Measurements from ENCODE around the gene CYB561D2. TPM values are rescaled to one million over a fixed set of nuclear protein-coding genes. Genes with fewer than 3 reads are reported as not detected.

The CYB561D2 gene
- total and polyA plus RNA-seq, 8 donors, result 8.5 to 28.3 (median 11.2) TPM

DNA sequence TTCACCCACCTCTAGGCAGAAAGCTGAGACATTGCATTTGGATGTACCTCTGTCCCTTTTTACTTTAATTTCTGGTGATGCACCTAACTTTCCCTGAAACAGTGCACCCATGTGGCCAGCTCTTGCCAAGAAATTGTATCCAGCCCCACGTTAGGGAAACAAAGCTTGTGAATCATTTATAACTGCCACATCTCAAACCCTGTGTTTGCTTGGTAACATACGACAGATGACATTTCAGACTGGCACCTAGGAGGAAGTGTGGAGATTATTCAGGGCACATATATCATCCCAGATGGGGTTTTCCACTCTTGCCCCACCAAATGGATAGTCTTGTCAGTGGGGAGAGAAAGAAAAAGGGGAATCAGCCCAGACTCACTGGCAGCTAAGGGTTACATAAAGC, 2.1 kb downstream of the CYB561D2 start:
- H3K4me1 ChIP-seq, result peaks cover 43 to 83% of the 10 kb centered on the region in 2 donors
- intact Hi-C loops (cut with DNase I), result no loop called here
- ATAC-seq, result no peak
- no peak overlapping the region for H3K4me3 ChIP-seq
- no peaks in the 10 kb centered on the region for H3K27me3 ChIP-seq
- TF ChIP-seq, protein P1, sequence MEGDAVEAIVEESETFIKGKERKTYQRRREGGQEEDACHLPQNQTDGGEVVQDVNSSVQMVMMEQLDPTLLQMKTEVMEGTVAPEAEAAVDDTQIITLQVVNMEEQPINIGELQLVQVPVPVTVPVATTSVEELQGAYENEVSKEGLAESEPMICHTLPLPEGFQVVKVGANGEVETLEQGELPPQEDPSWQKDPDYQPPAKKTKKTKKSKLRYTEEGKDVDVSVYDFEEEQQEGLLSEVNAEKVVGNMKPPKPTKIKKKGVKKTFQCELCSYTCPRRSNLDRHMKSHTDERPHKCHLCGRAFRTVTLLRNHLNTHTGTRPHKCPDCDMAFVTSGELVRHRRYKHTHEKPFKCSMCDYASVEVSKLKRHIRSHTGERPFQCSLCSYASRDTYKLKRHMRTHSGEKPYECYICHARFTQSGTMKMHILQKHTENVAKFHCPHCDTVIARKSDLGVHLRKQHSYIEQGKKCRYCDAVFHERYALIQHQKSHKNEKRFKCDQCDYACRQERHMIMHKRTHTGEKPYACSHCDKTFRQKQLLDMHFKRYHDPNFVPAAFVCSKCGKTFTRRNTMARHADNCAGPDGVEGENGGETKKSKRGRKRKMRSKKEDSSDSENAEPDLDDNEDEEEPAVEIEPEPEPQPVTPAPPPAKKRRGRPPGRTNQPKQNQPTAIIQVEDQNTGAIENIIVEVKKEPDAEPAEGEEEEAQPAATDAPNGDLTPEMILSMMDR (IDR thresholded peaks at IDR 0.05), result no peak
- H3K9me3 ChIP-seq, result no peaks in the 10 kb centered on the region
- peaks cover 4 to 55% of the 10 kb centered on the region in 2 donors for H3K36me3 ChIP-seq
- no peak for DNase-seq
- H3K27ac ChIP-seq, result peak overlapping the region in 1 of 2 donors; percentile 15

DNA sequence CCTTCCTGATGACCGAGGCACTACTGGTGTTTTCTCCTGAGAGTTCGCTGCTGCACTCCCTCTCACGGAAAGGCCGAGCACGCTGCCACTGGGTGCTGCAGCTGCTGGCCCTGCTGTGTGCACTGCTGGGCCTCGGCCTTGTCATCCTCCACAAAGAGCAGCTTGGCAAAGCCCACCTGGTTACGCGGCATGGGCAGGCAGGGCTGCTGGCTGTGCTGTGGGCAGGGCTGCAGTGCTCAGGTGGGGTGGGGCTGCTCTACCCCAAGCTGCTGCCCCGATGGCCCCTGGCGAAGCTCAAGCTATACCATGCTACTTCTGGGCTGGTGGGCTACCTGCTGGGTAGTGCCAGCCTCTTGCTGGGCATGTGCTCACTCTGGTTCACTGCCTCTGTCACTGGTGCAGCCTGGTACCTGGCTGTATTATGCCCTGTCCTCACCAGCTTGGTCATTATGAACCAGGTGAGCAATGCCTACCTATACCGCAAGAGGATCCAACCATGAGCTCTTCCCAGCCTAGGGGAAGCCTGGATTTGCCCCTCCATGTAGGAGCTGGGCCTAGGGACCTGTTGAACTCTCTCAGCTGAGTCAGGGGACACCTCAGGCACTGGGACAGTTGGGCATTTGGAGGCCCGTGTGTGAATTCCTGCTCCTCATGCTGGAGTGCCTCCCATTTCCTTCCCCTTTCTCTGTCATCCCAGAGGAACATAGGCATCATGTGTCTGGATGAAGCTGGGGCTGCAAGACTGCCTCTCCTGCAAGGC, 2.8 kb downstream of the CYB561D2 start:
- Histone ChIP-seq H3K27me3 (no peaks in the 10 kb centered on the region), H3K4me1 (peaks cover 50 to 89% of the 10 kb centered on the region in 2 donors), H3K9me3 (no peaks in the 10 kb centered on the region), H3K27ac (peak overlapping the region in 1 of 2 donors; percentile 15), H3K4me3 (no peak overlapping the region), H3K36me3 (peaks cover 4 to 48% of the 10 kb centered on the region in 2 donors)
- intact Hi-C loops (cut with DNase I), result no loop called here
- no peak for ATAC-seq
- TF ChIP-seq, protein P1 (IDR thresholded peaks at IDR 0.05), result no peak
- DNase-seq, result no peak

DNA sequence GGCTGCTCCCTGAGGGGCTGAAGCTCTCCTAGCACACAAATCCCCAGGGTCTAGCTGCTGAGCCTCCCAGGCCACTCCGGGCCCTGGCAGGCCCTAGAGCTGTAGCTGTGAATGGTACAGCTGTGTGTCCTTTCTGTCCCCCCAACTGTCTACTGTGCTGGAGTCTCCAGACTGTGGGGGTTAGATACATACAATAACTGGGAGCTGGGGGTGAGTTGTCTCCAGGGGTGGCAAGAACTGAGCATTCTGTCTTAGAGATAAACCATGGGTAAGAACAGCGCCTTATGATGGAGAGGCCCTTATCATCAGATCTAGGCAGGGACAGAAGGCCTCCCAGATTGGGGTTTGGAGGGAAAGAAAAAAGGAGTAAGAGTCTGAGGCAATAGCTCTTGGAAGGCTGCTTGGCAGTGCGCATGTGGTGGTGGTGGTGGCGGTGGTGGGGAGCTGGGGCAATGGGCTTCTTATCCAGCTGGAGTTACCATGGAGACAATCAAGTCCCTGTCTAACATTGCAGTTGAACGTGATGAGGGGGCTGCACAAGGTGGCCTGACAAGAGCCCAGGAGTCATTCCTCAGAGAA, 3.6 kb downstream of the CYB561D2 start:
- H3K27ac ChIP-seq, result no peak overlapping the region
- H3K36me3 ChIP-seq, result peaks cover 4 to 42% of the 10 kb centered on the region in 2 donors
- intact Hi-C loops (cut with DNase I), result no loop called here
- ATAC-seq (no peak), DNase-seq (peak in 1 of 4 donors; percentile 46)
- H3K27me3 ChIP-seq, result no peaks in the 10 kb centered on the region
- peaks cover 51 to 85% of the 10 kb centered on the region in 2 donors for H3K4me1 ChIP-seq
- TF ChIP-seq, protein P1 (IDR thresholded peaks at IDR 0.05), result no peak
- H3K9me3 ChIP-seq, result no peaks in the 10 kb centered on the region
- H3K4me3 ChIP-seq, result no peak overlapping the region

DNA sequence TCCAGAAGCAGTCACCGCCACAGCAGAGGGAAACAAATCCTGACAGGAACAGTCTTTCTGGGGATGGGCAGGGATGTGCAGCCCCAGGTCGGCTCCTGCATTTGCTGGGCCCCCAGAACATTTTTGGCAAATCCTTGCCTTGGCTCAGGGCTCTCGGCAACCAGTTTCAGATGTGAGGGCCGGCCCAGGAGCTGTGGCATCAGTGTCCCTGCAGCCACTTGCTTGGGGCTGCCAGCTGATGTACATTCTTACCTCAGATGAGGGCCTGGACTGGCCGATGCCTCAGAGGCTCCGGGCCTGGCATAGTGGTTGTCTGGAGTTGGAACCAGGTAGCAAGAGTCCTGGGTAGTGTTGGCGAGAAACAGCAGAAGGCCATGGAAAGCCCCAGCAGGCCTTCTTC, 4.2 kb downstream of the CYB561D2 start:
- H3K27ac ChIP-seq, result no peak overlapping the region

More for the DNA sequence above, 4.2 kb downstream of the CYB561D2 start:
- Histone ChIP-seq H3K9me3 (no peaks in the 10 kb centered on the region), H3K36me3 (peaks cover 4 to 42% of the 10 kb centered on the region in 2 donors), H3K4me1 (peaks cover 45 to 79% of the 10 kb centered on the region in 2 donors), H3K4me3 (no peak overlapping the region), H3K27me3 (no peaks in the 10 kb centered on the region)
- intact Hi-C loops (cut with DNase I), result no loop called here
- DNase-seq (peak in 1 of 4 donors; percentile 51), ATAC-seq (no peak)
- TF ChIP-seq, protein P1 (IDR thresholded peaks at IDR 0.05), result no peak

Measured in left lung (tissue), 10 donors.